ENCODE data around the gene UACA.

UACA gene

GRCh38 chr15:70699890-70700289 lies 63.5 kb downstream of the UACA start:
- CTCF ChIA-PET, result no interaction called here
- DNase-seq (ENCODE audit: low spot score), result no peak
- TF ChIP-seq, protein P1, sequence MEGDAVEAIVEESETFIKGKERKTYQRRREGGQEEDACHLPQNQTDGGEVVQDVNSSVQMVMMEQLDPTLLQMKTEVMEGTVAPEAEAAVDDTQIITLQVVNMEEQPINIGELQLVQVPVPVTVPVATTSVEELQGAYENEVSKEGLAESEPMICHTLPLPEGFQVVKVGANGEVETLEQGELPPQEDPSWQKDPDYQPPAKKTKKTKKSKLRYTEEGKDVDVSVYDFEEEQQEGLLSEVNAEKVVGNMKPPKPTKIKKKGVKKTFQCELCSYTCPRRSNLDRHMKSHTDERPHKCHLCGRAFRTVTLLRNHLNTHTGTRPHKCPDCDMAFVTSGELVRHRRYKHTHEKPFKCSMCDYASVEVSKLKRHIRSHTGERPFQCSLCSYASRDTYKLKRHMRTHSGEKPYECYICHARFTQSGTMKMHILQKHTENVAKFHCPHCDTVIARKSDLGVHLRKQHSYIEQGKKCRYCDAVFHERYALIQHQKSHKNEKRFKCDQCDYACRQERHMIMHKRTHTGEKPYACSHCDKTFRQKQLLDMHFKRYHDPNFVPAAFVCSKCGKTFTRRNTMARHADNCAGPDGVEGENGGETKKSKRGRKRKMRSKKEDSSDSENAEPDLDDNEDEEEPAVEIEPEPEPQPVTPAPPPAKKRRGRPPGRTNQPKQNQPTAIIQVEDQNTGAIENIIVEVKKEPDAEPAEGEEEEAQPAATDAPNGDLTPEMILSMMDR (conservative IDR thresholded peaks at IDR 0.05; ENCODE audit: low read depth), result no peak
- POLR2A ChIA-PET (ENCODE audit: low non-redundant PET), result no interaction called here
- no peak overlapping the region for H3K27ac ChIP-seq

DNA sequence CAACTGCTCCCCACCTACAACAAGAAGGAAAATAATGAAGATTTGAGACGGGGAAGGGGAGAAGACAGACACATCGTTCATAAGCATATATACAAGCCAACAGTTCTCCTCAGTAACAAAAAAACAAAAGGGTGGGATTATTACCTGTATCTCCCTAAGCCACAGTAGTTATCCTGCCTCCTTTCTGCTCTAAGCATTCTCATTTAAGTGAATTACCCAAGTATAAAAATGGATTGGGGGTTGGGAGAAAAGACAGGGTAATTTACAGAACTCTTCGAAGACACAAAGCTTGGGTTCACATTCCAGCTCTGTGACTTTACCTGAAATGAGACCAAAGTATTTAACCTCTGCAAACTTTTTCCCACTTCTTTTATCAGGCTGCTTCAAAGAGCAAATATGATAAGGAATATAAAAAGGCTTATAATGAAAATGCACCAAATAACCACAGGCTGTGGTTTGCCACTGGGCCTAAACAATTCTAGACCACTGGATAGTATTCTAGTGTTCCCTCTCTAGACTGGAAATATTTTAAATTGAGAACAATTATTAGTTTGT lies 64.4 kb downstream of the UACA start:
- no peak overlapping the region for H3K27ac ChIP-seq
- CTCF ChIA-PET, result no interaction called here
- TF ChIP-seq, protein P1 (conservative IDR thresholded peaks at IDR 0.05; ENCODE audit: low read depth), result no peak
- DNase-seq (ENCODE audit: low spot score), result no peak
- POLR2A ChIA-PET (ENCODE audit: low non-redundant PET), result no interaction called here

- CTCF ChIA-PET, result interaction anchor here (1.1 kb wide), 1 partner anchor 1105 kb away, joined by 3 read pairs; no protein-coding TSS in a partner anchor
- DNase-seq (ENCODE audit: low spot score), result no peak
- H3K27ac ChIP-seq, result no peak overlapping the region
- TF ChIP-seq, protein P1 (conservative IDR thresholded peaks at IDR 0.05; ENCODE audit: low read depth), result no peak
- POLR2A ChIA-PET (ENCODE audit: low non-redundant PET), result no interaction called here
Measured at GRCh38 chr15:70698426-70698825, 64.9 kb downstream of the UACA start.

DNA sequence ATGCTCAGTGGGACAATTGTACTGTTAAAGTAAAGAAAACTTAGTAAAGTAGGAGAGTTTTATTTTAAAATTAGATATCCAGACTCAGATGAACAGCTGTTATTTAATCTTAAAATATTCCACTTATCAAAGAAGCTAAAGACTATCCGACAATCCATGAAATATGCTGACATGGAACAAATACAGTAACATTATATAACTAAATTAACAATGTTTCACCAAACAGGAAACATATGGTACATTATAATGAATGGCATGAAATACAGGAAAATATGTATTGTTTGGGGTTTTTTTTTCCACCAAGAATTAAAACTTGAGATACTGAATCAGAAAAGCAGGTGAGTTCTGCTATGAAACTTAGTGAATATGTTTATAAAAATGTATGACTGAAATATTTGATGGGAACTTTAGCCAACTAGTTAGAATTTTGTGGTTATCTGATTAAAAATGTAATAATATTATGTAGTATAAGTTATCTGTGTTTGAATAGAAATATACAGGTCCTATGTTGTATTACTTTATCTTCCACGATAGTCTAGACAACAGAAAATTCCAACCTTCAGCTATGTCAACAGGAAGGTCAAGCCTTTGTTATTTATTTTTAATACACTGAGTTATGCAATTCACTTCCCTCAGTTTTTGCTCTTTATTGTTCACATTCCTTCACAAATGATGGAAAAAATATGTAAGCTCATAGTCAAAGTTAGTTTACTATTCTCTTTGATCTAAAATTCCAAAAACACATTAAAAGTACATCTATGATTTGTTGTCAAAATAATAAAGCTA lies 72.7 kb downstream of the UACA start:
- no peak for DNase-seq (ENCODE audit: low spot score)
- TF ChIP-seq, protein P1 (conservative IDR thresholded peaks at IDR 0.05; ENCODE audit: low read depth), result no peak
- no peak overlapping the region for H3K27ac ChIP-seq
- ChIA-PET POLR2A (ENCODE audit: low non-redundant PET) (no interaction called here), CTCF (interaction anchor here (0.7 to 1.1 kb wide), 2 partner anchors 9 to 60 kb away, joined by 3 to 4 read pairs; no protein-coding TSS in a partner anchor)

- H3K27ac ChIP-seq, result no peak overlapping the region
- CTCF ChIA-PET, result no interaction called here
- TF ChIP-seq, protein P1 (conservative IDR thresholded peaks at IDR 0.05; ENCODE audit: low read depth), result no peak
- POLR2A ChIA-PET (ENCODE audit: low non-redundant PET), result no interaction called here
- no peak for DNase-seq (ENCODE audit: low spot score)
Measured at GRCh38 chr15:70690021-70690420, 73.3 kb downstream of the UACA start.

- DNase-seq (ENCODE audit: low spot score), result no peak
Measured at GRCh38 chr15:70687482-70687881, 75.9 kb downstream of the UACA start.

More at GRCh38 chr15:70687482-70687881, 75.9 kb downstream of the UACA start:
- no peak overlapping the region for H3K27ac ChIP-seq
- TF ChIP-seq, protein P1 (conservative IDR thresholded peaks at IDR 0.05; ENCODE audit: low read depth), result no peak
- ChIA-PET CTCF (no interaction called here), POLR2A (ENCODE audit: low non-redundant PET) (no interaction called here)
